ENCODE results near the gene HAPSTR1. TPM values are rescaled to one million over a fixed set of nuclear protein-coding genes. Genes with fewer than 3 reads are reported as not detected.

The HAPSTR1 gene
- total RNA-seq, 4 donors from 2014 or later = 39.1 to 53.1 (median 47.1) TPM

- DNase-seq (ENCODE audit: low spot score in 2 of 2) = no peak
- intact Hi-C loops (cut with DNase I; ENCODE audit: low total_unique reads) = no loop called here
- TF ChIP-seq POLR2A (IDR thresholded peaks at IDR 0.05) = no peak
- no peak for TF ChIP-seq CTCF (IDR thresholded peaks at IDR 0.05)
- no peak overlapping the region for H3K4me3 ChIP-seq (ENCODE audit: low read depth, poor library complexity, severe bottlenecking)
- WGBS, 2 donors = 54 to 65% methylated on average over 5 of the region's 5 CpGs
Observed at GRCh38 chr16:9099131-9099625, 7.7 kb downstream of the HAPSTR1 start.

GRCh38 chr16:9102379-9102778, 10.9 kb downstream of the HAPSTR1 start:
- 26 to 37% methylated on average over 2 of the region's 2 CpGs for WGBS, 2 donors
- intact Hi-C loops (cut with DNase I; ENCODE audit: low total_unique reads) = no loop called here
- no peak overlapping the region for H3K4me3 ChIP-seq (ENCODE audit: low read depth, poor library complexity, severe bottlenecking)
- TF ChIP-seq POLR2A (IDR thresholded peaks at IDR 0.05) (no peak), CTCF (IDR thresholded peaks at IDR 0.05) (no peak)
- DNase-seq (ENCODE audit: low spot score in 2 of 2) = no peak

GRCh38 chr16:9102943-9103342, 11.5 kb downstream of the HAPSTR1 start:
- 87 to 95% methylated on average over 13 of the region's 13 CpGs for WGBS, 2 donors
- no peak overlapping the region for H3K4me3 ChIP-seq (ENCODE audit: low read depth, poor library complexity, severe bottlenecking)
- no peak for TF ChIP-seq CTCF (IDR thresholded peaks at IDR 0.05)
- no peak for TF ChIP-seq POLR2A (IDR thresholded peaks at IDR 0.05)
- DNase-seq (ENCODE audit: low spot score in 2 of 2) = no peak
- intact Hi-C loops (cut with DNase I; ENCODE audit: low total_unique reads) = no loop called here

GRCh38 chr16:9103546-9103945, 12.1 kb downstream of the HAPSTR1 start:
- no peak for DNase-seq (ENCODE audit: low spot score in 2 of 2)
- TF ChIP-seq POLR2A (IDR thresholded peaks at IDR 0.05) (no peak), CTCF (IDR thresholded peaks at IDR 0.05) (no peak)
- H3K4me3 ChIP-seq (ENCODE audit: low read depth, poor library complexity, severe bottlenecking) = no peak overlapping the region
- 75 to 83% methylated on average over 3 of the region's 3 CpGs for WGBS, 2 donors
- intact Hi-C loops (cut with DNase I; ENCODE audit: low total_unique reads) = no loop called here

GRCh38 chr16:9105189-9105588, 13.7 kb downstream of the HAPSTR1 start:
- no peak for DNase-seq (ENCODE audit: low spot score in 2 of 2)
- intact Hi-C loops (cut with DNase I; ENCODE audit: low total_unique reads) = no loop called here
- TF ChIP-seq POLR2A (IDR thresholded peaks at IDR 0.05) = no peak
- TF ChIP-seq CTCF (IDR thresholded peaks at IDR 0.05) = no peak
- no peak overlapping the region for H3K4me3 ChIP-seq (ENCODE audit: low read depth, poor library complexity, severe bottlenecking)
